Lower leg skin (tissue), 3 donors: ENCODE results near the gene SCAMP5.

Experiments used
- POLR2A ChIP-seq, 2 donors: fragments of 450-650 bp; IDR thresholded peaks; one replicate each; pipeline ENCODE4 v1.6.1; 2016 to 2017; ENCODE audit warnings: antibody characterized with exemption in 2 of 2, mild to moderate bottlenecking in 1 of 2, moderate library complexity in 1 of 2
- TF ChIP-seq, protein P1 (sequence below), 3 donors: fragments of 450-650 bp; IDR thresholded peaks; one replicate each; pipeline ENCODE4 v1.5.1; 2016; ENCODE audit warnings: antibody characterized with exemption in 3 of 3, mild to moderate bottlenecking in 3 of 3, moderate library complexity in 2 of 3

- TF ChIP-seq, protein P1, sequence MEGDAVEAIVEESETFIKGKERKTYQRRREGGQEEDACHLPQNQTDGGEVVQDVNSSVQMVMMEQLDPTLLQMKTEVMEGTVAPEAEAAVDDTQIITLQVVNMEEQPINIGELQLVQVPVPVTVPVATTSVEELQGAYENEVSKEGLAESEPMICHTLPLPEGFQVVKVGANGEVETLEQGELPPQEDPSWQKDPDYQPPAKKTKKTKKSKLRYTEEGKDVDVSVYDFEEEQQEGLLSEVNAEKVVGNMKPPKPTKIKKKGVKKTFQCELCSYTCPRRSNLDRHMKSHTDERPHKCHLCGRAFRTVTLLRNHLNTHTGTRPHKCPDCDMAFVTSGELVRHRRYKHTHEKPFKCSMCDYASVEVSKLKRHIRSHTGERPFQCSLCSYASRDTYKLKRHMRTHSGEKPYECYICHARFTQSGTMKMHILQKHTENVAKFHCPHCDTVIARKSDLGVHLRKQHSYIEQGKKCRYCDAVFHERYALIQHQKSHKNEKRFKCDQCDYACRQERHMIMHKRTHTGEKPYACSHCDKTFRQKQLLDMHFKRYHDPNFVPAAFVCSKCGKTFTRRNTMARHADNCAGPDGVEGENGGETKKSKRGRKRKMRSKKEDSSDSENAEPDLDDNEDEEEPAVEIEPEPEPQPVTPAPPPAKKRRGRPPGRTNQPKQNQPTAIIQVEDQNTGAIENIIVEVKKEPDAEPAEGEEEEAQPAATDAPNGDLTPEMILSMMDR (IDR thresholded peaks at IDR 0.05), result no peak
- TF ChIP-seq POLR2A (IDR thresholded peaks at IDR 0.05), result no peak
Observed at GRCh38 chr15:74988007-74988800, 7.2 kb upstream of the SCAMP5 start.
